PFSK-1 (cell line): ENCODE results near the gene OR10H4.

Experiments used
- POLR2AphosphoS5 ChIP-seq: IDR thresholded peaks from 2 replicates; pipeline ENCODE4 v1.6.1; 2012; ENCODE audit warnings: low read depth, mild to moderate bottlenecking, control low read depth, low read length, moderate library complexity
- SIN3A ChIP-seq: IDR thresholded peaks from 2 replicates; pipeline ENCODE4 v1.6.1; 2012; ENCODE audit warnings: mild to moderate bottlenecking, low read length, moderate library complexity, borderline replicate concordance; ENCODE audit not compliant: insufficient read depth
- TAF1 ChIP-seq: IDR thresholded peaks from 2 replicates; pipeline ENCODE4 v1.6.1; 2012; ENCODE audit warnings: low read length, control low read depth, borderline replicate concordance; ENCODE audit not compliant: insufficient read depth
- TF ChIP-seq, protein P1 (sequence below), 2 experiments: IDR thresholded peaks; 2 replicates each; pipeline versions ENCODE4 v1.6.1 to v1.8.0; 2011 to 2012; ENCODE audit warnings: low read depth in 2 of 2, low read length in 2 of 2, control low read depth in 1 of 2, inconsistent platforms in 1 of 2, mild to moderate bottlenecking in 1 of 2, moderate library complexity in 1 of 2; ENCODE audit not compliant: insufficient read depth in 1 of 2

DNA sequence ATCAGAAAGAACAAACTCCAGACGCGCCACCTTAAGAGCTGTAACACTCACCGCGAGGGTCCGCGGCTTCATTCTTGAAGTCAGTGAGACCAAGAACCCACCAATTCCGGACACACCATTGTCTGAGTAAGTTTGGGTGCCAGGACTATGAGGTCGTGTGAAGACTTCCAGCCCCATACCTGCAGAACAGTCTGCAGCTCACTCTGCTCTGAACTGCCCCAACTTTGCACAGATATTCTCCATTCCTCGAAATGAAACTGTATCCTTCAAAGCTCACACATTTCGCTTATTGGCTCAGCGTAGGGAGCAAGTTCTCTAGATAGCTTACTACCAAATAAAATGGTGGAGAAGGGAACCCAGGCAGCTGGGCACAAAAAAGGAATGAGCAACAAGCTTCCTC, 48.3 kb upstream of the OR10H4 start:
- TF ChIP-seq POLR2AphosphoS5 (no peak), SIN3A (no peak), TAF1 (no peak)
- TF ChIP-seq, protein P1, sequence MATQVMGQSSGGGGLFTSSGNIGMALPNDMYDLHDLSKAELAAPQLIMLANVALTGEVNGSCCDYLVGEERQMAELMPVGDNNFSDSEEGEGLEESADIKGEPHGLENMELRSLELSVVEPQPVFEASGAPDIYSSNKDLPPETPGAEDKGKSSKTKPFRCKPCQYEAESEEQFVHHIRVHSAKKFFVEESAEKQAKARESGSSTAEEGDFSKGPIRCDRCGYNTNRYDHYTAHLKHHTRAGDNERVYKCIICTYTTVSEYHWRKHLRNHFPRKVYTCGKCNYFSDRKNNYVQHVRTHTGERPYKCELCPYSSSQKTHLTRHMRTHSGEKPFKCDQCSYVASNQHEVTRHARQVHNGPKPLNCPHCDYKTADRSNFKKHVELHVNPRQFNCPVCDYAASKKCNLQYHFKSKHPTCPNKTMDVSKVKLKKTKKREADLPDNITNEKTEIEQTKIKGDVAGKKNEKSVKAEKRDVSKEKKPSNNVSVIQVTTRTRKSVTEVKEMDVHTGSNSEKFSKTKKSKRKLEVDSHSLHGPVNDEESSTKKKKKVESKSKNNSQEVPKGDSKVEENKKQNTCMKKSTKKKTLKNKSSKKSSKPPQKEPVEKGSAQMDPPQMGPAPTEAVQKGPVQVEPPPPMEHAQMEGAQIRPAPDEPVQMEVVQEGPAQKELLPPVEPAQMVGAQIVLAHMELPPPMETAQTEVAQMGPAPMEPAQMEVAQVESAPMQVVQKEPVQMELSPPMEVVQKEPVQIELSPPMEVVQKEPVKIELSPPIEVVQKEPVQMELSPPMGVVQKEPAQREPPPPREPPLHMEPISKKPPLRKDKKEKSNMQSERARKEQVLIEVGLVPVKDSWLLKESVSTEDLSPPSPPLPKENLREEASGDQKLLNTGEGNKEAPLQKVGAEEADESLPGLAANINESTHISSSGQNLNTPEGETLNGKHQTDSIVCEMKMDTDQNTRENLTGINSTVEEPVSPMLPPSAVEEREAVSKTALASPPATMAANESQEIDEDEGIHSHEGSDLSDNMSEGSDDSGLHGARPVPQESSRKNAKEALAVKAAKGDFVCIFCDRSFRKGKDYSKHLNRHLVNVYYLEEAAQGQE (IDR thresholded peaks at IDR 0.05; ENCODE audit: insufficient read depth in 1 of 2, low read depth in 2 of 2, low read length in 2 of 2): no peak
